ENCODE data around the gene DNAJB14. TPM values are rescaled to one million over a fixed set of nuclear protein-coding genes. Genes with fewer than 3 reads are reported as not detected.

DNAJB14 gene
- total RNA-seq, 1 donor from 2014 or later, result 15.1 TPM

GRCh38 chr4:99915449-99915848 lies 31.0 kb downstream of the DNAJB14 start:
- H3K4me3 ChIP-seq (ENCODE audit: low read depth, low read length), result no peak overlapping the region
- DNase-seq (ENCODE audit: low read depth), result no peak
- TF ChIP-seq CTCF (conservative IDR thresholded peaks at IDR 0.05; ENCODE audit: low read depth, low read length), result no peak

- no peak for TF ChIP-seq CTCF (conservative IDR thresholded peaks at IDR 0.05; ENCODE audit: low read depth, low read length)
- no peak for DNase-seq (ENCODE audit: low read depth)
- peak overlapping the region; percentile 90 for H3K4me3 ChIP-seq (ENCODE audit: low read depth, low read length)
Measured at GRCh38 chr4:99894998-99895397, 51.4 kb downstream of the DNAJB14 start.

GRCh38 chr4:99894161-99894997 lies 52.0 kb downstream of the DNAJB14 start, which contains the start of gene LAMTOR3:
Gene LAMTOR3, minus strand, starts transcription at chr4:99894427. Its CDS starts 464 bp downstream, at chr4:99893963.
- DNase-seq (ENCODE audit: low read depth), result peak; percentile 48
- TF ChIP-seq CTCF (conservative IDR thresholded peaks at IDR 0.05; ENCODE audit: low read depth, low read length), result no peak
- peak within 1 kb of the TSS; percentile 90 for H3K4me3 ChIP-seq (ENCODE audit: low read depth, low read length)

GRCh38 chr4:99893839-99894160 lies 52.6 kb downstream of the DNAJB14 start:
- peak overlapping the region; percentile 90 for H3K4me3 ChIP-seq (ENCODE audit: low read depth, low read length)
- TF ChIP-seq CTCF (conservative IDR thresholded peaks at IDR 0.05; ENCODE audit: low read depth, low read length), result no peak
- DNase-seq (ENCODE audit: low read depth), result no peak

GRCh38 chr4:99893029-99893428 lies 53.4 kb downstream of the DNAJB14 start:
- peak overlapping the region; percentile 90 for H3K4me3 ChIP-seq (ENCODE audit: low read depth, low read length)
- TF ChIP-seq CTCF (conservative IDR thresholded peaks at IDR 0.05; ENCODE audit: low read depth, low read length), result no peak
- DNase-seq (ENCODE audit: low read depth), result no peak

GRCh38 chr4:99891351-99891750 lies 55.1 kb downstream of the DNAJB14 start:
- H3K4me3 ChIP-seq (ENCODE audit: low read depth, low read length), result no peak overlapping the region
- DNase-seq (ENCODE audit: low read depth), result no peak
- TF ChIP-seq CTCF (conservative IDR thresholded peaks at IDR 0.05; ENCODE audit: low read depth, low read length), result no peak

GRCh38 chr4:99887837-99888236 lies 58.6 kb downstream of the DNAJB14 start:
- DNase-seq (ENCODE audit: low read depth), result no peak
- TF ChIP-seq CTCF (conservative IDR thresholded peaks at IDR 0.05; ENCODE audit: low read depth, low read length), result no peak
- H3K4me3 ChIP-seq (ENCODE audit: low read depth, low read length), result no peak overlapping the region

Measured in epithelial cell of proximal tubule (primary cell).